GM23338 (cell line): ENCODE data around the gene CGA. TPM values are rescaled to one million over a fixed set of nuclear protein-coding genes. Genes with fewer than 3 reads are reported as not detected.
"Not testable (repeated sequence)": the region's sequence is repeated elsewhere in the genome, so short reads cannot be mapped to it uniquely, and the experiment has no call there.

Experiments used
- ATAC-seq: fragments of 200-7000 bp; cut with Tn5 transposase; 3 replicates; pipeline ENCODE4 v1.9.1; 2020
- DNase-seq: peaks from one replicate; pipeline ENCODE4 v3.0.0-alpha.2; 2015; ENCODE audit warnings: low spot score
- H2AFZ ChIP-seq: fragments of 200-600 bp; sonication (generic); 2 replicates; pipeline ENCODE4 v1.8.0; 2016; ENCODE audit warnings: antibody characterized with exemption, mild to moderate bottlenecking, moderate library complexity
- H3F3A ChIP-seq: fragments of 200-600 bp; sonication (generic); replicated peaks from 2 replicates; pipeline ENCODE4 v1.8.0; 2017; ENCODE audit warnings: antibody characterized with exemption, mixed run types, low read depth
- H3K27ac ChIP-seq: fragments of 200-600 bp; sonication (generic); 2 replicates; pipeline ENCODE4 v1.6.1; 2016; ENCODE audit warnings: low read depth
- H3K27me3 ChIP-seq: fragments of 200-600 bp; sonication (generic); 2 replicates; pipeline ENCODE4 v1.8.0; 2016; ENCODE audit warnings: mild to moderate bottlenecking, mixed run types, moderate library complexity; ENCODE audit not compliant: insufficient read depth
- H3K36me3 ChIP-seq: fragments of 200-600 bp; sonication (generic); 2 replicates; pipeline ENCODE4 v1.8.0; 2016; ENCODE audit warnings: mild to moderate bottlenecking; ENCODE audit not compliant: insufficient read depth
- H3K4me1 ChIP-seq: fragments of 200-600 bp; sonication (generic); 2 replicates; pipeline ENCODE4 v1.8.0; 2016; ENCODE audit warnings: mild to moderate bottlenecking, moderate library complexity; ENCODE audit not compliant: insufficient read depth
- H3K4me2 ChIP-seq: fragments of 200-600 bp; sonication (generic); 2 replicates; pipeline ENCODE4 v1.7.1; 2017; ENCODE audit warnings: mixed run types
- H3K4me3 ChIP-seq: fragments of 200-600 bp; sonication (generic); 2 replicates; pipeline ENCODE4 v1.6.1; 2016; ENCODE audit warnings: mixed run types
- H3K79me2 ChIP-seq: fragments of 200-600 bp; sonication (generic); replicated peaks from 2 replicates; pipeline ENCODE4 v1.8.0; 2017; ENCODE audit warnings: mild to moderate bottlenecking; ENCODE audit not compliant: insufficient read depth
- H3K9me2 ChIP-seq: fragments of 200-600 bp; sonication (generic); 2 replicates; pipeline ENCODE4 v1.8.0; 2017; ENCODE audit not compliant: insufficient read depth
- H4K20me1 ChIP-seq: fragments of 200-600 bp; sonication (generic); replicated peaks from 2 replicates; pipeline ENCODE4 v1.8.0; 2017; ENCODE audit warnings: mild to moderate bottlenecking; ENCODE audit not compliant: insufficient read depth
- H3K27ac Mint-ChIP-seq: 2 replicates; pipeline ENCODE4 v1.8.0; 2020; ENCODE audit warnings: inconsistent platforms, mild to moderate bottlenecking, moderate library complexity, mixed read lengths
- H3K27me3 Mint-ChIP-seq: 3 replicates; pipeline ENCODE4 v1.8.0; 2022; ENCODE audit warnings: low read depth, mild to moderate bottlenecking, moderate library complexity, mixed read lengths, inconsistent platforms; ENCODE audit not compliant: insufficient read depth, poor library complexity
- H3K36me3 Mint-ChIP-seq: 3 replicates; pipeline ENCODE4 v1.8.0; 2021; ENCODE audit warnings: low read depth, mild to moderate bottlenecking, inconsistent platforms, moderate library complexity, mixed read lengths
- H3K4me1 Mint-ChIP-seq: 3 replicates; pipeline ENCODE4 v1.8.0; 2020; ENCODE audit warnings: mild to moderate bottlenecking, inconsistent platforms, mixed read lengths
- H3K4me3 Mint-ChIP-seq: 3 replicates; pipeline ENCODE4 v1.8.0; 2021; ENCODE audit warnings: moderate library complexity, mild to moderate bottlenecking, inconsistent platforms, mixed read lengths
- H3K9me3 Mint-ChIP-seq: 3 replicates; pipeline ENCODE4 v1.8.0; 2020; ENCODE audit warnings: moderate library complexity, mild to moderate bottlenecking, inconsistent platforms, mixed read lengths
- CREB1 ChIP-seq: fragments of 250-450 bp; sonication (Bioruptor Pico); IDR thresholded peaks from 2 replicates; pipeline ENCODE4 v1.5.0; 2020; ENCODE audit warnings: low read depth, mild to moderate bottlenecking, moderate library complexity
- EZH2 ChIP-seq: fragments of 200-600 bp; sonication (generic); IDR thresholded peaks from one replicate; pipeline ENCODE4 v1.8.0; 2017; ENCODE audit warnings: antibody characterized with exemption, mild to moderate bottlenecking, low read depth; ENCODE audit not compliant: unreplicated experiment
- JUNB ChIP-seq: IDR thresholded peaks from one replicate; pipeline ENCODE4 v1.6.1; 2016; ENCODE audit warnings: antibody characterized with exemption; ENCODE audit not compliant: unreplicated experiment
- NANOG ChIP-seq: IDR thresholded peaks from 2 replicates; pipeline ENCODE4 v1.6.1; 2016; ENCODE audit warnings: antibody characterized with exemption, borderline replicate concordance
- POLR2AphosphoS5 ChIP-seq: IDR thresholded peaks from 2 replicates; pipeline ENCODE4 v1.6.1; 2016; ENCODE audit warnings: antibody characterized with exemption, low read depth
- REST ChIP-seq: IDR thresholded peaks from one replicate; pipeline ENCODE4 v1.6.1; 2018; ENCODE audit warnings: antibody characterized with exemption; ENCODE audit not compliant: unreplicated experiment
- ZNF114 ChIP-seq: fragments of 250-450 bp; sonication (Bioruptor Pico); IDR thresholded peaks from 2 replicates; pipeline ENCODE4 v1.5.0; 2020; ENCODE audit warnings: mild to moderate bottlenecking, moderate library complexity
- ZNF331 ChIP-seq: fragments of 250-450 bp; sonication (Bioruptor Pico); IDR thresholded peaks from 2 replicates; pipeline ENCODE4 v1.5.0; 2020; ENCODE audit warnings: low read depth, mild to moderate bottlenecking, moderate library complexity
- long read RNA-seq: library from polyadenylated mRNA; unstranded; transcript quantifications from one replicate; pipeline ENCODE4 v2.0.0, GENCODE V29; 2020; ENCODE audit not compliant: unreplicated experiment
- polyA plus RNA-seq: library from polyadenylated mRNA; unstranded; fragments of >200 nt; fragmentation: Nextera tagmentation; extraction: Ambion mirVana; gene quantifications from 2 replicates; pipeline ENCODE4 v1.2.1, GENCODE V29; 2016
- total RNA-seq: library from RNA; depleted of rRNA; stranded (reverse); fragments of >200 nt; shearing (Covaris generic); gene quantifications from 2 replicates; pipeline ENCODE4 v1.2.3, GENCODE V29; 2014; rRNA removed

Gene CGA
- total RNA-seq (not detected in 2 replicates), polyA plus RNA-seq (not detected in 2 replicates)
- long read RNA-seq, result 0 reads

GRCh38 chr6:87095087-87095509 lies at the start of gene CGA:
CGA (minus strand) TSS chr6:87095106; CDS start chr6:87088200, 6,906 bp downstream.
- no peaks in the 10 kb centered on the region for H3K27me3 Mint-ChIP-seq
- no peak within 1 kb of the TSS for H3K4me3 Mint-ChIP-seq
- H3K79me2 ChIP-seq, result no peaks in the 10 kb centered on the region
- H3K36me3 Mint-ChIP-seq, result no peaks in the 10 kb centered on the region
- no peaks in the 10 kb centered on the region for H3K9me3 Mint-ChIP-seq
- ATAC-seq (no peak), DNase-seq (no peak)
- H4K20me1 ChIP-seq, result no peaks in the 10 kb centered on the region
- H3K36me3 ChIP-seq, result no peaks in the 10 kb centered on the region
- H3K27me3 ChIP-seq, result no peaks in the 10 kb centered on the region
- H3K4me1 Mint-ChIP-seq, result peaks cover 7% of the 10 kb centered on the region; the same call in 2 of the 3 replicates
- no peak within 1 kb of the TSS for H3K27ac Mint-ChIP-seq
- H3K4me3 ChIP-seq, result no peak within 1 kb of the TSS
- TF ChIP-seq REST (no peak), JUNB (no peak), NANOG (no peak), ZNF114 (no peak), EZH2 (no peak), ZNF331 (CRISPR knock-in tag) (no peak), POLR2AphosphoS5 (no peak), CREB1 (CRISPR knock-in tag) (no peak)
- H2AFZ ChIP-seq, result peak within 1 kb of the TSS; percentile 44; the same call in 1 of the 2 replicates
- peaks cover 5% of the 10 kb centered on the region; the same call in 1 of the 2 replicates for H3K4me1 ChIP-seq
- H3K27ac ChIP-seq, result no peak within 1 kb of the TSS
- no peaks in the 10 kb centered on the region for H3K9me2 ChIP-seq
- H3F3A ChIP-seq, result no peaks in the 10 kb centered on the region
- H3K4me2 ChIP-seq, result no peak within 1 kb of the TSS

- Mint-ChIP-seq H3K36me3 (peaks cover 13% of the 10 kb centered on the region), H3K9me3 (peaks cover 30% of the 10 kb centered on the region)
- not testable (repeated sequence) for H3K4me3 ChIP-seq, H3K27me3 ChIP-seq, H3K79me2 ChIP-seq, H3K4me1 Mint-ChIP-seq, H4K20me1 ChIP-seq, H3K27ac ChIP-seq, H3K27me3 Mint-ChIP-seq, DNase-seq, H3K4me1 ChIP-seq, H3K4me2 ChIP-seq, H3K9me2 ChIP-seq, H3K27ac Mint-ChIP-seq, H2AFZ ChIP-seq, ATAC-seq, H3F3A ChIP-seq, H3K4me3 Mint-ChIP-seq, H3K36me3 ChIP-seq
Measured at GRCh38 chr6:87139927-87140326, 45.0 kb upstream of the CGA start.
